Subcutaneous adipose tissue (tissue), 4 donors: ENCODE results near the gene ATG16L1. TPM values are rescaled to one million over a fixed set of nuclear protein-coding genes. Genes with fewer than 3 reads are reported as not detected.

Experiments
- total RNA-seq, 4 donors: library from RNA; depleted of rRNA; stranded (reverse); fragments of >200 nt; gene quantifications; one replicate each; pipeline ENCODE4 v1.1.0, GENCODE V29; 2016
- TF ChIP-seq, protein P1 (sequence below): fragments of 450-650 bp; IDR thresholded peaks from one replicate; pipeline ENCODE4 v1.5.1; 2016; ENCODE audit warnings: low read depth, mild to moderate bottlenecking, control low read depth, antibody characterized with exemption, moderate library complexity

Gene ATG16L1
- total RNA-seq, 4 donors from 2014 or later: 16.1 to 31.8 (median 19.7) TPM

- TF ChIP-seq, protein P1, sequence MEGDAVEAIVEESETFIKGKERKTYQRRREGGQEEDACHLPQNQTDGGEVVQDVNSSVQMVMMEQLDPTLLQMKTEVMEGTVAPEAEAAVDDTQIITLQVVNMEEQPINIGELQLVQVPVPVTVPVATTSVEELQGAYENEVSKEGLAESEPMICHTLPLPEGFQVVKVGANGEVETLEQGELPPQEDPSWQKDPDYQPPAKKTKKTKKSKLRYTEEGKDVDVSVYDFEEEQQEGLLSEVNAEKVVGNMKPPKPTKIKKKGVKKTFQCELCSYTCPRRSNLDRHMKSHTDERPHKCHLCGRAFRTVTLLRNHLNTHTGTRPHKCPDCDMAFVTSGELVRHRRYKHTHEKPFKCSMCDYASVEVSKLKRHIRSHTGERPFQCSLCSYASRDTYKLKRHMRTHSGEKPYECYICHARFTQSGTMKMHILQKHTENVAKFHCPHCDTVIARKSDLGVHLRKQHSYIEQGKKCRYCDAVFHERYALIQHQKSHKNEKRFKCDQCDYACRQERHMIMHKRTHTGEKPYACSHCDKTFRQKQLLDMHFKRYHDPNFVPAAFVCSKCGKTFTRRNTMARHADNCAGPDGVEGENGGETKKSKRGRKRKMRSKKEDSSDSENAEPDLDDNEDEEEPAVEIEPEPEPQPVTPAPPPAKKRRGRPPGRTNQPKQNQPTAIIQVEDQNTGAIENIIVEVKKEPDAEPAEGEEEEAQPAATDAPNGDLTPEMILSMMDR: no peak
These were observed 10.6 kb upstream of the ATG16L1 start for GRCh38 chr2:233240897-233241296.

- TF ChIP-seq, protein P1: no peak
These were observed 9.7 kb upstream of the ATG16L1 start for GRCh38 chr2:233241803-233242202.

DNA sequence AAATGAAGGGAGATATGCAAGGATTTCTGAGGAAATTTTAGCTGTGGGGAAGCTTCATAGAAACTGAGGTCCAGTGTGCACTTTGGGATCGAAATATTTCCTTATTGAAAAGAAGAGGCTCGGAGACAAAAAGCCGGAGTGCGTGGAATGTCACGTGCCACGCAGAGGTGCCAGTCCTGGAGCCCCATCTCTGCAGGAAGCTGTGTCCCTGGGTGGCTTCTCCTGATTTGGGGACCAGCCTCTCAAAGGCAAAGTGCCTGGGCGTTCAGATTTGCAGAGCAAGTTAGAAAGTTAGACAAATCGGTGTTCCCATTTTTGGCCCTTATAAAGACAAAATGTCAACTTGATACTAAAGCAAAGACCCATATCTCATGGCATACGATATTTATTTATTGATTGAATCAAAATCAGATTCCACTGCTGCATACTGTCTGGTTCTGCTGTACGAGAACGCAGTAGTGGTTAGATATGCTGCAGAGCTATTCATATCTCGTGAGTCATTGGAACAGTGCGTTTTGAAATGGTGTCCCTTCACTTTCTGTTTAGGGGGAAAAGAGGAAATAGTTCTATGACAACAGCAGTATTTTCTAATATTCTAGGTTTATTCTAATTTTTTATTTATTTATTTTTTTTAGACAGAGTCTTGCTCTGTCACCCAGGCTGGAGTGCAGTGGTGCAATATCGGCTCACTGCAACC lies 9.1 kb upstream of the ATG16L1 start:
- TF ChIP-seq, protein P1: no peak

GRCh38 chr2:233243348-233243747 lies 8.1 kb upstream of the ATG16L1 start:
- TF ChIP-seq, protein P1: no peak

GRCh38 chr2:233244818-233245217 lies 6.7 kb upstream of the ATG16L1 start:
- TF ChIP-seq, protein P1: no peak

GRCh38 chr2:233245406-233245805 lies 6.1 kb upstream of the ATG16L1 start:
- TF ChIP-seq, protein P1: no peak

DNA sequence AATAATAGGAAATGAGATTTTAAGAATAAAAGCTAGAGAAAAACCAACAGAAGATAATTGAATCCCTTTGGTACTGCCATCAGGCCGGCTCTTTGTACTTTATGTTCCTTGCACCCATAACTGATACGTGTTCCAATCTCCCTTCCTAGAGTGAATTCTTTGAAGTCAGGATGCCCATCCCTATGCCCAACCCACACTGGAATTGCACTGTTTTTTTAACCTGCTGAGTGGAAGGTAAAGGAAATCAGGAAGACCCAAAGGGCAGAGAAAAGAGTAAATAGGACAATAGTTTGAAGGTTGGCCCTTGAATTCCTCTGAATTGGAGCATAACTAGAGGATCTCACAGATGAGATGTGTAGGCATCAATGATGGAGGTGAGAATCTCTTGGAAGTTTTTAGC lies 4.4 kb upstream of the ATG16L1 start:
- TF ChIP-seq, protein P1: no peak
